HepG2 (cell line): ENCODE measurements around the gene ST6GALNAC6. TPM values are rescaled to one million over a fixed set of nuclear protein-coding genes. Genes with fewer than 3 reads are reported as not detected.

Experiments
- ARID5B ChIP-seq: IDR thresholded peaks from 2 replicates; pipeline ENCODE4 v1.4.0; 2020; ENCODE audit warnings: mild to moderate bottlenecking, missing genetic modification reagents
- CEBPG ChIP-seq: IDR thresholded peaks from 2 replicates; pipeline ENCODE4 v1.6.1; 2016
- ESRRA ChIP-seq: sonication (generic); formaldehyde crosslinking; IDR thresholded peaks from 2 replicates; pipeline ENCODE4 v1.5.1; 2020; ENCODE audit warnings: mild to moderate bottlenecking, low read depth, missing genetic modification reagents
- FOSL1 ChIP-seq: sonication (generic); formaldehyde crosslinking; IDR thresholded peaks from 2 replicates; pipeline ENCODE4 v1.9.0; 2021; ENCODE audit warnings: missing genetic modification reagents, borderline replicate concordance
- HDAC1 ChIP-seq: sonication (generic); formaldehyde crosslinking; IDR thresholded peaks from 2 replicates; pipeline ENCODE4 v1.5.1; 2020; ENCODE audit warnings: mild to moderate bottlenecking, missing genetic modification reagents
- HDAC2 ChIP-seq: sonication (generic); formaldehyde crosslinking; IDR thresholded peaks from 2 replicates; pipeline ENCODE4 v1.4.0; 2020; ENCODE audit warnings: missing genetic modification reagents
- HNRNPUL1 ChIP-seq: fragments of 200-400 bp; formaldehyde crosslinking; IDR thresholded peaks from 2 replicates; pipeline ENCODE4 v1.6.1; 2017; ENCODE audit warnings: low read depth, mild to moderate bottlenecking, low read length, moderate library complexity
- LCORL ChIP-seq, 2 experiments: fragments of 450-650 bp in 1 of 2; sonication (generic) in 1 of 2; formaldehyde crosslinking in 1 of 2; IDR thresholded peaks; 2 replicates each; pipeline versions ENCODE4 v1.5.0 to v1.6.1; 2017 to 2020; ENCODE audit warnings: antibody characterized with exemption in 1 of 2, missing genetic modification reagents in 1 of 2
- NFAT5 ChIP-seq: sonication (generic); formaldehyde crosslinking; IDR thresholded peaks from 2 replicates; pipeline ENCODE4 v1.4.0; 2020; ENCODE audit warnings: missing genetic modification reagents
- POLR2G ChIP-seq: fragments of 200-400 bp; formaldehyde crosslinking; IDR thresholded peaks from 2 replicates; pipeline ENCODE4 v1.6.1; 2018; ENCODE audit warnings: mild to moderate bottlenecking, low read depth, low read length, moderate library complexity
- SAP130 ChIP-seq: IDR thresholded peaks from 2 replicates; pipeline ENCODE4 v1.6.1; 2016; ENCODE audit warnings: low read depth
- SOX5 ChIP-seq: IDR thresholded peaks from 2 replicates; pipeline ENCODE4 v1.6.1; 2016; ENCODE audit warnings: borderline replicate concordance
- THRA ChIP-seq: sonication (generic); formaldehyde crosslinking; IDR thresholded peaks from 2 replicates; pipeline ENCODE4 v1.4.0; 2020; ENCODE audit warnings: missing genetic modification reagents, borderline replicate concordance
- ZEB1 ChIP-seq: IDR thresholded peaks from 2 replicates; pipeline ENCODE4 v1.6.1; 2012; ENCODE audit warnings: mild to moderate bottlenecking, low read depth, inconsistent platforms; ENCODE audit not compliant: insufficient replicate concordance
- ZNF317 ChIP-seq: sonication (generic); formaldehyde crosslinking; IDR thresholded peaks from 2 replicates; pipeline ENCODE4 v1.5.0; 2020; ENCODE audit warnings: mild to moderate bottlenecking, missing genetic modification reagents
- ZNF746 ChIP-seq: sonication (generic); formaldehyde crosslinking; IDR thresholded peaks from 2 replicates; pipeline ENCODE4 v1.8.0; 2022; ENCODE audit warnings: mild to moderate bottlenecking, missing genetic modification reagents
- ZSCAN9 ChIP-seq: IDR thresholded peaks from 2 replicates; pipeline ENCODE4 v1.6.1; 2016; ENCODE audit warnings: borderline replicate concordance
- polyA plus RNA-seq, 8 experiments: library from polyadenylated mRNA; depleted of rRNA in 3 of 8; stranded (reverse) in 7 of 8; unstranded in 1 of 8; fragments of >200 nt; fragmentation: Illumina TruSeq in 4 of 8; extraction: Trizol in 4 of 8; gene quantifications; 2 replicates each; pipeline versions ENCODE4 v1.2.1 to v1.2.3, GENCODE V29; 2011 to 2016; ENCODE audit warnings: low read depth in 4 of 8, missing spikeins in 1 of 8, mixed read lengths in 1 of 8; ENCODE audit not compliant: insufficient read depth in 1 of 8
- total RNA-seq, 5 experiments: library from RNA; depleted of rRNA; stranded (reverse); fragments of >200 nt; fragmentation: Illumina TruSeq; extraction: Trizol; gene quantifications; 2 replicates each; pipeline ENCODE4 v1.2.3, GENCODE V29; 2016; ENCODE audit warnings: low read depth in 1 of 5

Gene ST6GALNAC6
- total and polyA plus RNA-seq, 2 of the 13 experiments (the other 11 are each of a cell fraction or from before 2014, with no cell fraction given): 18.5 to 65.4 TPM

GRCh38 chr9:127848756-127849504 lies 50.5 kb downstream of the ST6GALNAC6 start (continued):
- TF ChIP-seq NFAT5 (CRISPR knock-in tag) (no peak), HNRNPUL1 (no peak), SAP130 (CRISPR knock-in tag) (peak; percentile 45), ZNF317 (peak; percentile 20; the same call in 1 of the 2 replicates), CEBPG (CRISPR knock-in tag) (peak; percentile 32; the same call in 1 of the 2 replicates), ZEB1 (peak; percentile 85), ZSCAN9 (no peak), FOSL1 (CRISPR knock-in tag) (peak; percentile 52; the same call in 1 of the 2 replicates), ARID5B (CRISPR knock-in tag) (peak; percentile 56), ZNF746 (no peak), ESRRA (CRISPR knock-in tag) (peak; percentile 68), LCORL (IDR thresholded peaks at IDR 0.05) (no peak), LCORL (CRISPR knock-in tag; IDR thresholded peaks at IDR 0.05) (peak; percentile 61; the same call in 1 of the 2 replicates), HDAC1 (CRISPR knock-in tag) (peak; percentile 42; the same call in 1 of the 2 replicates), POLR2G (no peak), HDAC2 (CRISPR knock-in tag) (peak; percentile 39; the same call in 1 of the 2 replicates), SOX5 (CRISPR knock-in tag) (peak; percentile 35; the same call in 1 of the 2 replicates), THRA (CRISPR knock-in tag) (peak; percentile 91; the same call in 1 of the 2 replicates)
